Panc1 (cell line): ENCODE measurements around the gene MCHR2.

Experiments
- CTCF ChIP-seq: fragments of 450-650 bp; IDR thresholded peaks from 2 replicates; pipeline ENCODE4 v1.5.1; 2017; ENCODE audit warnings: mild to moderate bottlenecking
- POLR2AphosphoS5 ChIP-seq: IDR thresholded peaks from 2 replicates; pipeline ENCODE4 v1.6.1; 2012; ENCODE audit warnings: mild to moderate bottlenecking, low read depth, low read length, moderate library complexity
- REST ChIP-seq, 2 experiments: IDR thresholded peaks; 2 replicates each; pipeline ENCODE4 v1.6.1; 2011 to 2012; ENCODE audit warnings: low read depth in 2 of 2, control low read depth in 1 of 2, low read length in 1 of 2, mild to moderate bottlenecking in 1 of 2, moderate library complexity in 1 of 2; ENCODE audit not compliant: insufficient read depth in 1 of 2
- SIN3A ChIP-seq: IDR thresholded peaks from 2 replicates; pipeline ENCODE4 v1.6.1; 2012; ENCODE audit warnings: low read depth, mild to moderate bottlenecking, low read length, moderate library complexity, borderline replicate concordance; ENCODE audit not compliant: insufficient read depth

- TF ChIP-seq CTCF = no peak
- no peak for TF ChIP-seq POLR2AphosphoS5
- no peak for TF ChIP-seq REST (IDR thresholded peaks at IDR 0.05; ENCODE audit: insufficient read depth in 1 of 2, low read depth in 2 of 2, low read length in 1 of 2)
- TF ChIP-seq SIN3A = no peak
Observed at GRCh38 chr6:99943846-99944245, 50.2 kb downstream of the MCHR2 start.
